GM19240 (cell line): ENCODE data around the gene MTCL3.
A peak's percentile ranks its signal among the peaks of the same experiment; 100 is the strongest.

Source experiments
- DNase-seq: peaks from one replicate; pipeline ENCODE4 v3.0.0; 2011; ENCODE audit warnings: low spot score; ENCODE audit not compliant: insufficient read length

MTCL3 gene

DNA sequence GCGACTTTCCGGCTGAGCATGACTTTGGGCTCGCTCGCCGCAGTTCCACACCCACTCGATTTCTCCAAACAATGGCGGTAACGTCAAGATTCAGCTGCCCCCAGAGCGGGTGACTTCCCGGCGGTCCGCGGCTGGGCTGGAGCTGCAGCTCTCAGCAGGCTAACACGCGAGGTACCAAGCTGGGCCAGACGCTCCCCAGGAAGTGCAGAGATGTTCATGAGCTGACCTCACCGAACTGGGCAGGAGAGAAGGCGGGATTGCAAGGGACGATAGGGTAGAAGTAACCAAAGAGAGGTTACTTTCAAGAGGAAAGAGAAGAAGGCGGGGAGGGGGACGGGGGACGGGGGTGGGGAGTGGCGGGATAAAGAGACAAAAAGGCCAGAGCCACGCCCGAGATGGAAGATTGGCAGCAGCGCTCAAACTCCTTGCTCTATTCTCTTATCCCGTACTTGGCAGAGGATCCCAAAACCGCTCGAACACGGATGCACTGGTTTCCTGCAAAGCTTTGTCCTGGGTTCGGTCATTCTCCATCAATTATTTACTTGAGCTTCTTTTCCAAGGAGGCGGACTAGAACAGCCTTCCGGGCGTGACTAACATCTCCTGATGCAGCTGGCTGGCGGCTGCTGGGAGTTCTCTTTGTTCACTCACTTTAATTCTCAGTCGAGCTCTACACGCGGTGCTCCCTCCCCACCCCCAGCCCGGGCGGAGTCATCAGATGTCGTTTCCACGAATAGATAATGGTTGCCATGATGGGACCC, at the start of gene MTCL3:
Gene MTCL3, minus strand, starts transcription at position 626 of the 759 bp plus-strand sequence.
- DNase-seq: no peak

- DNase-seq: no peak
Observed at GRCh38 chr6:127567476-127567875, 48.3 kb upstream of the MTCL3 start.

DNA sequence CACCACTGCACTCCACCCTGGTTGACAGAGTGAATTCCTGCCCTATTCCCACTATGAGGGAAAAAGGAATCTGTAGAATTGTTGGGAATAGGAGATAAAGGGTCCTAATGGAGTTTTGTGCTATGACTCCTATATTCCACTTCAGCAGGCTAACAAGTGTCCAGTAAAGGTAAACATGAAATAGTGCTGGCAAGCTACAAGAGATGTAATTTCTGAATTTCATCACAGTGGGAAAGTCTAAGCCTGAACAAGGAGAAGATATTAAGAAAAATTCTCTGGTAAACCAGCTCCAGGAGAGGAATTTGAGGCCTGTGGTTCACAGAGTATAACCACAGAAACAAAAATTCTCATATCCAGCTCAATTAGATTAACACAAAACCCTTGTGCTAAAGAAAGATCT, 47.5 kb upstream of the MTCL3 start:
- no peak for DNase-seq

DNA sequence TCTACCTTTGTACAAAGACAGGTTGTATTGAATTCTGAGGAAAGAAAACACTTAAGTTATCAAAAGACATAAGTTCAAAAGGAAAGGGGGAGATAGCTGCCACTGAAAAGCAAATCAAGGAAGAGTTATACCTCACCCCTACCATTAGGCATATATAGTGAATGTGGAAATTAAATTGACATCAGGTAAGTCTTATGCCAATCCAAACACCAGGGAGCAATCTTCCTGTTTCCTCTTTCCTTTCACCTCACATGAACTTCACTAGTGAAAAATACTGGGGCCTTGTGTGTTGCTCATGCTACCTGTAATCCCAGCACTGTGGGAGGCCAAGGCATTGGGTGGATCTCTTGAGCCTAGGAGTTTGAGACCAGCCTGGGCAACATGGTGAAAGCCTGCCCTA, 47.0 kb upstream of the MTCL3 start:
- DNase-seq: no peak

DNA sequence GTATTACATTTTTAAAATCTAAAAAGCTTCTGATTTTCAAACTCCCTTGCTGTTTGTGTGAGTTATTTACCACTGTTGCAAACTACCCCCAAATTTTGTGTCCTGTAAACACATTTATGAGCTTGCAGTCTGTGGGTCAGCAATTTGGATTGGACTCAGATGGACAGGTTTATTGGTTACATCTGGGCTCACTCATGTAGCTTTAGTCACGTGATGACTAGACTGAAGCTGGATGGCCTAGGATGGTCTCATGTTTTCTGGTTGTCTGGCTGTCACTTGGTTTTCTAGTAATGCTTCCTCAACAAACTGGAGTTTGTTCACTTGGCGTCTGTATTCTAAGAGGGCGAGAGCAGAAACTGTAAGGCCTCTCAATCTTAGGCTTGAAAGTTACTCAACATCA, 45.6 kb upstream of the MTCL3 start:
- DNase-seq: no peak

DNA sequence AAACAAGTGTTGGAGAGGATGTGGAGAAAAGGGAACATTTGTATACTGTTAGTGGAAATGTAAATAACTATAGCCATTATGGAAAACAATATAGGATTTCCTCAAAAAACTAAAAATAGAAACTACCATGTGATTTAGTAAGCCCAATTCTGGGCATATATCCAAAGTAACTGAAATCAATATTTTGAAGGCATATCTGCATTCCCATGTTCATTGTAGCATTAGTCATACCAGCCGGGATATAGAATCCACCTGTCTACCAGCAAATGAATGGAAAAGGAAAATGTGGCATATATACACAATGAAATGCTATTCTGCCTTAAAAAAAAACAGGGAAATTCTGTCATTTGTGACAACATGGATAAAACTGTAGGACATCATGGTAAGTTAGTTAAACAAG, 42.5 kb upstream of the MTCL3 start:
- no peak for DNase-seq

- DNase-seq: no peak
Observed at GRCh38 chr6:127554435-127555006, 35.4 kb upstream of the MTCL3 start.

DNA sequence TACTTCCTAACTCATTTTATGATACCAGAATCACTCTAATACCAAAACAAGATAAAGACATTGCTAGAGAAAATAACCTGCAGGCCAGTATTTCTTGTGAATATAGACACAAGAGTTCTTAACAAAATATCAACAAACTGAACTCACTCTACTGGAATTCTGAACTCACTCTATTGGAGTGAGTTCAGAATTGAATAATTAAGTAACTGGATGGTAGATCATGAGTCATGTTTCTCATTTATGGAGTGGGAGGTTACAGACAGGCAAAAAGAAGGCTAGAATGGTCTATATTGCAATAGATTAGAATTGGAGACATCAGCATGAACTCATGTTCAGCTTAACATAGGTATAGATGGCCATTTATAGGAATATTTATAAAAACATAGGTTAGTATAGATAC, 31.3 kb upstream of the MTCL3 start:
- DNase-seq: no peak

DNA sequence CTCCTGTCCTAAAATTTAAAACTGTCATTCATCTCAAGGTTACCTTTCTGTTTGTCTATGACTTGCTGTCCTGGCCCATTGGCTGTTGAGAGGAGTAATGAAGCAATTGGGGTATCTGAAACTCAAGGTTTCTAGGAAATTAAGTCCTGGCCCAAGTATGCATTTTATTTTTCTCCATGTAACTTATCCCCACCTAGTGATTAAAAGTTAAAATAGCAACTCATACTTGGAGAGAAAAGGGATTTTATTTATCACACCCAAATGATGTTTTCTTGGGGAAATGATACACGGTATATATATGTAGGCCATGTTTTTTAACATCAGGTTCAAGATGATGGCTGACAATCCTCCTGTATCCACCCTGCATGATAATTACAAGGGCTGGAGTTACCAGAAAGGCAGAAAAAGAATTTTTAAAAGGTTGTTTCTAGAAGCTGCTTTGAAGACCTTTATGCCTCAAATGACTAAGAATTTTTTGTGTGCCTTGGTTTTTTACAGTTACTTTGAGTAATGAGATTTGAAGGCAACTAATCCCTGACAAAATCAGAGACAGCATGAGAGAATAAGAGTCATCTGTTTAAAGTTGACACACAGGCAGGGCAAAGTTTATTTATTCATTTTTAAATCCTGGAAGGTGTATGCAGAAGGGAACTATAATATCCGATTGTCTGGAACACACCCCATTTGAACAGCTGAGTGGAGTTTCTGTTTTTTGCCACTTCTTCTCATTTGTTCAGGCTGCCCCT, 28.9 kb upstream of the MTCL3 start:
- DNase-seq: no peak

- no peak for DNase-seq
Observed at GRCh38 chr6:127547215-127547614, 28.1 kb upstream of the MTCL3 start.

- no peak for DNase-seq
Observed at GRCh38 chr6:127539272-127539671, 20.1 kb upstream of the MTCL3 start.

GRCh38 chr6:127538750-127539264, 19.7 kb upstream of the MTCL3 start:
- no peak for DNase-seq

DNA sequence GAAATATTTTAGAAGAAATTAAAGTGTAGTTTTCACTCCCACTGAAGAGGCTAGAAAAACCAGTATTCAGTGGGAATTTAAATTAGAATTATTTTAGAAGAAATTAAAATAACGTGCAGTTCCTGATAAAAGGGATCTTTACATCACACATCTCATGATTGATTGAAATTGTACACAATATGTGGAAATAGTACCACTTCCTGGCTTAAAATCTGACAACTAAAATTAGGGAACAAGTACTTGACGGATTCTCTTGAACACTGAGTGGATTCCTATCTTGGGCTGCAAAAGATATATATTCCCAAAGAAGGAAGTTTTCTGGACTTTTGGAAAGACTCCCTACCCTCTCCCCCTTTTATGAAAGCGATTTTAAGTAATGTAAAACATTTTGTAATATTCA, 14.6 kb upstream of the MTCL3 start:
- DNase-seq: no peak

DNA sequence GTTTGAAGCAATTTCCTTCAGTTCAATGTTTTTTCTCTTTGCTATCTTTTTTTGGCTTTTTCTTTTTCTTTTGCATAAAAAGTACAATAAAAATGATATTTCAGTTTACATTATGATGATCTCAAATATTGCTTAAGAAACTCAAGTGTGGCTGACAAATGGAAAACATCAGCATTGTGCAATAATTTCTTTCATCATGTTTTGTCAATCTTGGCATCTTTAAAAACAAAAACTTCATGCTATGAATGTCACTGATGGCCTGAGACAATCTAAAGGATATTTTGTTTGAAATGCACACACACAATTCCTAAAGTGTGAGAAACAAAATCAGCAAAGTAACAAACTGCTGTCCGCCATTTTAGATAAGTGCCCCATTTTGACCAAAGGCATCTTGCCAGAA, 13.9 kb upstream of the MTCL3 start:
- DNase-seq: no peak

DNA sequence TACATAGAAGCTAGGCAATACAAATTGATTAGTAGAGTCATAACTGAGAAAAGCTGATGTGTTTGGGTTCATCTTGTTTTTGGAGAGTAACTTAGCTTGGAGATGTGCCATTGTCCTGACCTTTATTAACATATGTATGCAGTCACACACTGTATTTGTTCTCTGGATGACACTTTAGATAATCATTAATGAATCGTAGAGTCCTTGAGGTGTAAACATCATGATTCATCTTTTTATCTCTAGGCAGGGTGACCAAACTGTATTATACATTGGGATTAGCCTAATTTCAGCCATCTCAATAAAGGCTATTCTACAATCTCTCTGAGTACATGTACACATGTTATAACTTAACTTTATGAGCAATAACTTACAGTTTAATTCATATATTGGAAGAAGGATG, 3.6 kb upstream of the MTCL3 start:
- DNase-seq: no peak

GRCh38 chr6:127520066-127520465, 931 bp upstream of the MTCL3 start:
- no peak for DNase-seq

- no peak for DNase-seq
Observed at GRCh38 chr6:127519469-127519785, 292 bp upstream of the MTCL3 start.

DNA sequence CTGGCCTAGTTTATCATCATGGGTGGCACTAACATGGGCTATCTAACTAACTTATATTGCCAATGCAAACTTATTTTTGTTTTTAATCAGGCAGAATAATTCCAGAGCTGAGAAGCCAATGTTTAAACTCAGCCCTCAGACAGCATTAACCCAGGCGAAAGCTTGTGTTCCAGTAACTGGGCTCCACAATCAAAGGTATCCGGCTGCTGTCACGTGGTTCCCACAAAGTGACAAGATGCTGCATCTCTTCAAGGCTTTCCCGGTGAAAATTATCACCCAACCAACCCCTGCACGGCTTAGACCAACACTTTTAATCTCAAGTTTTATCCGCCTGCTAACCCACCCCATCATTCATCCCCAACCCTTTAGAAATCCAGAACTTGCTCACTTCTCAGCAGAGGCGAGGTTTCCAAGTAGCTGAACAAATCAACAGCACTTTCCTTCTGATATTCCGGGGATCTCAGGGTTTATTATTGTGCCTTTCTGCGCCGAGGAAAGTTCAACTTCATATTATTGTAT, 885 bp downstream of the MTCL3 start:
- no peak for DNase-seq

GRCh38 chr6:127517693-127518092, 1.4 kb downstream of the MTCL3 start:
- DNase-seq: no peak

- DNase-seq: no peak
Observed at GRCh38 chr6:127516662-127517273, 2.4 kb downstream of the MTCL3 start.

DNA sequence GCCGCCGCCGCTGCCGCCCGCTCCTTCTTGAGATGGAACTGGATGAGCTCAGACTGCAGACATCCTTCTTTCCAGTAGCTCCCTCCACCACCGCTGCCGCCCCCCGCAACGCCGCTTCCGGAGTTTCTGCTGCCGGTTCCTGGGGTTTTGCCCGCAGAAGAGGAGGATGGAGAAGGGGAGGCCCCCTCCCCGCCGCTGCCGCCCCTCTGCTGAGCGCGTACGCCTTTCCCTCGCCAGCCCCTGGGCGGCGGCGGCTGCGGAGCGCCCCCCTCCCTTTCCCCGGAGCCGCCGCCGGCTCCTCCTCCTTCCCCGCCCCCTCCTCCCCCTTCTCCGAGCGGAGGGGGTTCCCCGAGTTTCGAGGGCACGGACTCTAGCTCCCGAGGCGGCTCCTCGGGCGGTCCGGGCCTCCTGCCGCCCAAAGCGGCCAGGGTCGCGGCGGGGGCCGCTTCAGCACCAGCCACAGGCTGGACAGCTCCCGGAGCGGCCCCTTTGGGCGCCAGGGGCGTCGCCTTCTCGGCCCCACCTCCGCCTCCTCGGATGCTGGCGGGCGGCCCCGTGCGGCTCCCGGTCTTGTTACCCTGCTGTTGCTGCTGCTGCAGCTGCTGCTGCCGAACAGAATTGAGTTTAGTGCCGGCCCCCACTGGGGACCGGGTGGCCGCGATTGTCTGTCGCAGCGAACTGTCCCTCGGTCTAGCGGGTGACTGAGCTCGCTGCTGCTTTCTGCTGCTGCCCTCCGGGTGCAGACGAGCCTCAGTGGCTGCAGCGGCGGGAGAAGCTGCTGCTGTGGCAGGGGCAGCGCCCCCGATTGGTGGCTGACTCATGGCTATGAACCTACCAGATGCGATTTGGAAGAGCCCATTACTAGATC, 3.1 kb downstream of the MTCL3 start:
- peak; percentile 23 for DNase-seq
